ENCODE results near the gene CDC34.

Gene CDC34

GRCh38 chr19:590750-591098 is 59.2 kb downstream of the CDC34 start:
- Mint-ChIP-seq H3K4me3 (no peak overlapping the region), H3K36me3 (ENCODE audit: insufficient read depth) (no peaks in the 10 kb centered on the region), H3K9me3 (no peaks in the 10 kb centered on the region), H3K27ac (no peak overlapping the region), H3K4me1 (ENCODE audit: low read depth in 2 of 2) (peaks cover 0 to 7% of the 10 kb centered on the region in 2 donors), H3K27me3 (peaks cover 0 to 11% of the 10 kb centered on the region in 2 donors)
- ATAC-seq (replicated peaks): no peak
- no peak for DNase-seq

DNA sequence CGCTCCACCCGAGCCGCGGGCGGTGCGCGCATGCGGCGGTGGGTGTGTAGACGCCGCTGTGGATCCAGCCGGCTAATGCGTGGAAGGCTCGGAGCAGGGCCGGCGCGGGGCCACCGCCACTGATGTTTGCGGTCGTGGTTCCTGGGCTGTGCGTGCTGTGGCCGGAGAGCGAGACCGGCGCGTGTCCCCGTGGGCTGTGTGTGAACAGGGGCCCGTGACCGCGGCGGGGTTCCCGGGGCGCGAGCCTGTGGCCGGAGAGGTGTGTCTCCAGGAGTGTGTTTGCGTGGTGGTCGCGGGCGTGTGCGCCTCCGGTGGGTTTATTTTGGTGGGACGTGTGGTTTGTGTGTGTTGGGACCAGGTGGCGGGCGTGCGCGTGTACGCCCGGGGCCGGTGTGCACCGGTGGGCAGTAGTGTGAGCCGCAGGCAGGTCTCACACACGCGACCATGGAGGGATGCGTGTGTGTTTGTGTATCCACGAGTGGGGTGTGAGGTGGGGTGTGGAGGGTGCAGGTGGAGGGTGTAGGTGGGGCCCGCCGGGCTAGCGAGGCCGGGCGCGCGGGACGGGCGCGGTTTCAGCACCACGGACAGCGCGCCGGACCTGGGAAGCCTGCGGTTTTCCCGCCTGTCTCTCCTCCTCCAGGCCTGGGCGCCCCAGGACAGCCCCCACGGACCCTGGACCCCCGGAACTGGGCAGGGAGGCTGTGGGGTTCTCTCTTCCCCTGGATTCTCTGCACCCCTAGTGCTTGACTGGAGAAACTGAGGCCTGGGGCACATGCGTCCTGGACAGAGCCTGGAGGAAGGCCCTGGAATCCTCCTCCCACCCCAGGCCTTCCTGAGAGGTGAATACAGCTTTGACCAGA is 59.8 kb downstream of the CDC34 start:
- Mint-ChIP-seq H3K27me3 (peaks cover 0 to 11% of the 10 kb centered on the region in 2 donors), H3K36me3 (ENCODE audit: insufficient read depth) (no peaks in the 10 kb centered on the region), H3K9me3 (no peaks in the 10 kb centered on the region), H3K4me1 (ENCODE audit: low read depth in 2 of 2) (peaks cover 0 to 7% of the 10 kb centered on the region in 2 donors), H3K27ac (no peak overlapping the region), H3K4me3 (peak overlapping the region; percentile 25 to 36)
- ATAC-seq (replicated peaks) (no peak), DNase-seq (no peak)
